HG03575 (cell line): ENCODE data around the gene C7orf57.
"Not testable (repeated sequence)": the region's sequence is repeated elsewhere in the genome, so short reads cannot be mapped to it uniquely, and the experiment has no call there.

ENCODE experiments used
- ATAC-seq: cut with Tn5 transposase; IDR thresholded peaks from one replicate; pipeline ENCODE4 v1.9.1; 2021; ENCODE audit not compliant: unreplicated experiment, insufficient number of reproducible peaks, low FRiP score; ENCODE audit errors: extremely low read depth

Gene C7orf57

DNA sequence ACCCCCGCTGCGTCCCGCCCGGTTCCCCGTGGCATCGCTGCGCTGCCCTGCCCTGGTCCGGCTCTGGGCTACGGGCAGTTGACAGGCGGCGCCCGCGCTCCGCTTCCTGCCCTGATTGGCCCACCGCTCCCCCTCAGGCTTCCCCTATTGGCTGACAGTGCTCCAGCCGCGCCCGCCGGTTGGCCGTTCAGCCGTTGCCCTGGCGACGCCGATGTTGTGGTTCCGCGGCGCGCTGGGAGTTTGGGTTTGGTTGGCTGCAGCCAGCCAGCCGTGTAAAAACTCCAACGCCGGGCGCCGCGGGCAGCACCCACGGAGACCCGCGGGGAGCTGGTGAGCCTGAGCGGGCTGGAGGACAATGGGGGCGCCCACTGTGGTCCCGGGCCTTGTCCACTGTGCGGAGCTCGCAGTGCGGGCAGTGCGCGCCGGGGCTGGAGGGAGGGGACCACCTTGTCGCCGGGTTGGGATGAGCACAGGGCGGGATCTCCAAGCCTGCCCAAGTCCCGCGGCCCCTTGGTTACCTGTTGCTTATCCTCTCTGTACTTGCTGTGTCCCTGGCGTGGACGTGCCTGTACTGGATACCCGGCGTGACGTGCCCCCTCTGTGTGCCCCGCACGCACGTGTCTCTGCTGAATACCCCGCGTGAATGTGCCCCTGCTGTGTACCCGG lies at the start of gene C7orf57:
Gene C7orf57, plus strand, starts transcription at position 243 of the 666 bp plus-strand sequence. CDS start 766 bp downstream, outside the sequence.
- peak; percentile 98 for ATAC-seq

DNA sequence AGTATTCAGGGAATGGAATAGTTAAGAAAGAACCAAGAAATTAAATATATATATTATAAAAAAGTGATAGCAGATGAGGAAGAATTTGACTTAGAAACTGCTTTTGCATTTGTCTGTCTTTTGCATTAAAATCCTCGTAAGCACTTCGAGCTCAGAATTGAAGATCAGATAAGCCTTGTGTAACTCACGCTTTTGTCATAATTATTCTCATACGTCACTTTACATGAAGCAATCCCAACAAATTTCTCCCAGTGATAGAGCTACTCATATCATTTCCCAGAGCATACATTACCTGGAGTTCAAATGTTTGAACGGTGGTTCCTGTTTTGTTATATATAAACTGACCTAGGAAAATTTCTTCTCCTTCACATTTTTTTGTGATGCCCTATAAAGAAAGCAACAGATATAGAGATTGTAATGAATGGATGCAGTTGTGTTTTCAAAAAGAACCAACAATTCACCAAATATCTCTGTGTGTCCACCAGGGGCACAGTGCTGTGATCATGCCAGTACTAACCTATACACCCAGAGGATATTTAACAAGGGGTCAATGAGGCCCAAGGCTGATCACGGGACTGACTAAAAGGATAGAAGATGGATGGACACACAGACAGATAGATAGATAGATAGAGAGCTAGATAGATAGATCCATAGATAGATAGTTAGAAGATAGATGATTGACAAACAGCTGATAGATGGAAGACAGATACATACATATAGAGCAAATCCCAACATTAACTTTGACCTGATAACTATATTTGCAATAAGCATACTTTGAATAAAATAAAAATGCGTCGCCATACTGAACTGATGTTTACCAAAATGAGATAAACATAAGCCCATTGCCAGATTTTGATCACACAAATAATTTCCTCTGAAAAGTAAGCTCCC lies 46.6 kb upstream of the C7orf57 start:
- ATAC-seq, result no peak

DNA sequence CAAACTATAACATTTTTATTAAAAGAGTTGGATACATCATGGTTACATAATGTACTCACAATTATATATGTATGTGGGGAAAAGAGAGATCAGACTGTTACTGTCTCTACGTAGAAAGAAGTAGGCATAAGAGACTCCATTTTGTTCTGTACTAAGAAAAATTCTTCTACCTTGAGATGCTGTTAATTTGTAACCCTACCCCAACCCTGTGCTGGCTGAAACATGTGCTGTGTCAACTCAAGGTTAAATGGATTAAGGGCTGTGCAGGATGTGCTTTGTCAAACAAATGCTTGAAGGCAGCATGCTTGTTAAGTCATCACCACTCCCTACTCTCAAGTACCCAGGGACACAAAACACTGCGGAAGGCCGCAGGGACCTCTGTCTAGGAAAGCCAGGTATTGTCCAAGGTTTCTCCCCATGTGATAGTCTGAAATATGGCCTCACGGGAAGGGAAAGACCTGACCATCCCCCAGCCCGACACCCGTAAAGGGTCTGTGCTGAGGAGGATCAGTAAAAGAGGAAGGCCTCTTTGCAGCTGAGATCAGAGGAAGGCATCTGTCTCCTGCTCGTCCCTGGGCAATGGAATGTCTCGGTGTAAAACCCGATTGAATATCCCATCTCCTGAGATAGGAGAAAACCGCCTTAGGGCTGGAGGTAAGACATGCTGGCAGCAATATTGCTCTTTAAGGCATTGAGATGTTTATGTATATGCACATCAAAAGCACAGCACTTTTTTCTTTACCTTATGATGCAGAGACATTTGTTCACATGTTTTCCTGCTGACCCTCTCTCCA lies 45.5 kb upstream of the C7orf57 start:
- ATAC-seq, result not testable (repeated sequence)

DNA sequence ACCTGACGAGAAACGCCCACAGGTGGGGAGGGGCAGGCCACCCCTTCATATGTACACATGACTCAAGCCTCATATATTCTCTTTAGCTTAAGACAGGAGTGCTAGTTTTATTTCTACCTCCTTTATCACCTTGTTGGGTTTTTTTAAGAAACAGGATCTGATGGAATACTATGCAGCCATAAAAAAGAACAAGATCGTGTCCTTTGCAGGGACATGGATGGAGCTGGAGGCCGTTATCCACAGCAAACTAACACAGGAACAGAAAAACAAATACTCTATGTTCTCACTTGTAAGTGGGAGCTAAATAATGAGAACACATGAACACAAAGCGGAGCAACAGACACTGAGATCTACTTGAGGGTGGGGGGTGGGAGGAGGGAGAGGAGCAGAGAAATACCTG lies 44.8 kb upstream of the C7orf57 start:
- ATAC-seq, result no peak

DNA sequence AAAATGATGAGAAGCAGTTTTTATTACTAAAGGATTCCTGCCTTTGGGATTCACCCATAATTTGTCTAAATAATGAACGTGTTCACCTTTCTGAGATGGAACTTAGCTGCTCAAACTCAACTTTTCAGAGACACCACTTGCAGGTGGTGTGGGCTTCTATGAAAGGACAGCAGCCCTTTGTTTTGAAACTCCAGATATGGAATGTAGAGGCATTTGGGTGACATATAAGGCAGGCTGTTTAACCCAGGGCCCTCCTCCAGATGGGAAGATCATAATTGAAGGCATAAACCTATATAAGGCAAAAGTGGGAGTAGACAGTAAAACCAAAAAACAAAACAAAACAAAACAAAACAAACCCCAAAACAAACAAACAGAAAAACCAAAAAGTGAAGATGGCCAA lies 44.1 kb upstream of the C7orf57 start:
- no peak for ATAC-seq

DNA sequence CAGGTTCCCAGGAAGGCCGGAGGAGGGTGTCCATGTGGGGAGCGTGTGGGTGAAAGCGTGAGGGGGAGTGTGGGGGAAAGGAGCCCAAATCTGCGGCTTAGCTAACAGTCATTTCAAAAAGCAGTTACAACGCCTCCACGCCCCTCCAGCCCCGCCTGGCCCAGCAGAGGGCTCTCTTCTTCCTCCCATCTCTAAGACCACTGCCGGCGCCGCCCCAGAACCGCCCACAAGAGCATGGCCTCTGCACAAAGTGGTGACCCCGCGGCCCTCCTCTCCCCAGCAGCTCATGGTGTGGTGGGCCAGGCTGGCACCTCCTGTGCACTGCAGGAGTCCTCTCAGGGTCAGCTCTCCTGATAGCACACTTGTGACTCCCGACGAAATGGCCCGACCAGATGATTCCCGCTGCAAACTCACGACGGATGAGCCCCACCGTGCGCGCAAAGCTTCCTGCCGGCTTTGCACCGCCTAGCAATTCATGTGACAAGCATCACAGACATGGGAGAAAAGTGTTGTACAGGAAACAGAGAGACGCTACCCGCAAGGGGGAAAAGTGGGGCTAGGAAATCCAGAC lies 43.5 kb upstream of the C7orf57 start:
- peak; percentile 77 for ATAC-seq

DNA sequence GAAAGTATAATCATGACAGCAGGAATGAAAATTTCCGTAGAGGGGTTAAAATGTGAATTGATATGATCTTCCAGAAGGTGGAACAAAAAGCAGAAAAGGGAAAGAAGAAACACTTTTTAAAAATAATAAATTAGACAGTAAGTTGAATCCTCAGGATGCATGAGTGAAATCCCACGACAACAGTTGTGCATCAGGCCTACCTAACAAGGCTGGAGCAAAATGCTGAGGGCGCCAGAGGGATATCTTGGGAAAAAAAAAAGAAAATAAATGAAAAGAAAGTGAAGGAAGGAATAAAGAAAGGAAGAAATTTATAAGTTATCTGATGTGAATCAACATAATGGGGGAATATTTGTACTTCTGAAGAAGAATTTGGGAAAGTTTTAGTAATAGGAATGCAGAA lies 42.9 kb upstream of the C7orf57 start:
- no peak for ATAC-seq

DNA sequence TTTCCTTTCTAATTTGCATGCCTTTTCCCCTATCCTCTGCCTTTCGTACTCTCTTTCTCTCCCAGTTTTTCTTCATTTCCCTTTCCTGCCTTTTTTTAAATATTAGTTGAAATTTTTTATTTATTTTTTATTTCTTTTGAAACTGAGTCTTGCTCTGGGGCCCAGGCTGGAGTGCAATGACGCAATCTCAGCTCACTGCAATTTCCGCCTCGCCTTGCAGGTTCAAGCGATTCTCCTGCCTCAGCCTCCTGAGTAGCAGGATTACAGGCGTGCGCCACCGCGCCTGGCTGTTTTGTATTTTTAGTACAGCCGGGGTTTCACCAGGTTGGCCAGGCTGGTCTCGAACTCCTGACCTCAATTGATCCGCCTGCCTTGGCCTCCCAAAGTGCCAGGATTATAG lies 35.9 kb upstream of the C7orf57 start:
- ATAC-seq, result no peak

DNA sequence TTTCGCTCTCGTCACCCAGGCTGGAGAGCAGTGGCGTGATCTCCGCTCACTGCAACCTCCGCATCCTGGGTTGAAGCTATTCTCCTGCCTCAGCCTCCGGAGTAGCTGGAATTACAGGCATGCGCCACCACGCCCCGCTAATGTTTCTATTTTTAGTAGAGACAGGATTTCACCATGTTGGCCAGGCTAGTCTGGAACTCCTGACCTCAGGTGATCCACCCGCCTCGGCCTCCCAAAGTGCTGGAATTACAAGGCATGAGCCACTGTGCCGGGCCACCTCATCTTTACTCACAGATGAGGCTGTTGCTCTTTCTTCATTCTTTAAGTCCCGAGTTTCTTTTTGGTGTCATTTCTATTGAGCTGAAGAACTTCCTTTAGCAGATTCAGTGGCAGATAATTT lies 35.2 kb upstream of the C7orf57 start:
- not testable (repeated sequence) for ATAC-seq

DNA sequence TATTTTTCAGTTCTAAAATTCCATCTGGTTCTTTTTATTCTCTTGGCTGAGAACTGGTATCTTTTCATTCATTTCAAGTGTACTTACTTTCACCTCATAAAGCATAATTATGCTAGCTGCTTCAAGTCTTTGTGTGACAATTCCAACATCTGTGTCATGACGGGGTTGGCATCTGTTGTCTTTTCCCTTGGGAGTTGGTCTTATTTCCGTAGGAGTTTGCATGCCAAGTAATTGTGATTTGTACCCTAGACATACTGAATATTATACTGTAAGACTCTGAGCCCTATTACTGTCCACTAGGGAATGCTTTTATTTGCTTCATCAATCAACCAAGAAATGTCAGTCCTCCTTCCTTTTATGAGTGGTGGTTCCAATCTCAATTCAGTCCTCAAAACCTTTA lies 31.3 kb upstream of the C7orf57 start:
- ATAC-seq, result no peak

DNA sequence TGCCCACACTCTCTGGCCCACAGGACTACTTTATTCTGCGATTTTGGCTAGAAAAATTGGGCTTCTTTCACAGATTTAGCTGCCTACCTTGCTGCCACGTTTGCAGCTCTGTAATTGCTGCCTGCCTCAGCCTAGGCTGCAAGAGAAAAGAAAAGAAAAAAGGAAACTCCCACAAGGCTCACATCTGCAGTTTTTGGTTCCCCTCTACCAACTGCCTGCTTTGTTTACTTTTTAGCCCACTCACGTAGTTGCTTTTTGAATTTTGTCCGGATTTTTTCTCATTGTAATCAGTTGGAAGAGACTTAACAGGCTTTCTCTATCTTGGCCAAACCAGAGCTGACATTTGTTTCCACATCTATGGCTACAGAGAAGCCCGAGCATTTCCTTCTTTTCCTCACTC lies 30.7 kb upstream of the C7orf57 start:
- no peak for ATAC-seq

DNA sequence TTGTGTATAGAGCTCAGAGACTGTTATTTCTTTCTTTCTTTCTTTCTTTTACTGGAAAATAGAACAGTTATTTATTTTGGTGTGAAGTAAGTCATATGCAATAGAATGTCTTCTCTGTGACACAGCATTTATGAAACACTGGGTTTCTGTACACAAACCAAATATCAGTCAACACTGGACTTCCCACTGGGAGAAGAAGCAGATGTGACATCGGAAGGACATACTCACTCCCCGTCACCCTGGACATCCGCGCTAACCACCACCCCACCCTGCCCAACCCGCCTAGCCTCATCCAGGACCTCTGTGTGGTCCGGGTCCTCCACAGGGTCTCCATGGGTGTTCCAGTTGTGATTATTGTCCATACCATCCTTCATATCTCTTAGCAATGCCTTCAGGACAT lies 28.5 kb upstream of the C7orf57 start:
- ATAC-seq, result no peak

DNA sequence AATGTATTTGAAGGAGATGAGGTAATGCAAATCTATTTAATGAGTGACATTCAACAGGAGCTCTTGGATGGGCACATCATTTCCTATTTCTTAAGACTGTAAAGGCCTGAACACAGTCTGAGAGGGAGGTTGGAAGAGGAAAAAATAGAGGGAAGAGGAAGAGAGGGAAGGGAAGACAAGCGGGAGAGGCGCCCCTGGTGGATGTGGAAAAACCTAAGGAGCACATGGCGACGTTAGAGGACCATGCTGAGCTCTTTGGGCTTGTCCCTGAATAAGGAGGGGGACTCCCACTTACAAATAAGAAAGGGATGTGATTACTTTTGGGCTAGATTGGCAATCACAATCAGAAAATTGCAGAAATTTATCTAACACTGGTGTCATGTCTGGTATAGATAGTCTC lies 26.1 kb upstream of the C7orf57 start:
- no peak for ATAC-seq

DNA sequence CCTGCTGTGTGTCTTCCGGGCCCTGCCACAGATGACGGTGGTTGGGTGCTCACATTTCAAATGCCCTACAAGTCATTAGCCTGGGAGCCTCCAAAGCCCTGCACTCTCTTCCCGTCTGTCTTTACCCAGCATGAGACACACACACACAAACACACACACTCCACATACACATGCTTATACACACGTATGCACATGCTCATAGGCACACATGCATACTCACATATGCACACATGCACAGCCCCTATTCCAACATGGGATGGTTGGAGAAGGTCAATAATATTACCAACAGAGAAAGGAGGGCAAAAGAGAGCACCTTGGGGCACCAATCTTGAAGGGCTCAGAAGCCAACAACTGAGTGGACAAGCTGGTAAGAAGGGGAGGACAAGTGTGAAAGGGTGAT lies 25.4 kb upstream of the C7orf57 start:
- no peak for ATAC-seq

DNA sequence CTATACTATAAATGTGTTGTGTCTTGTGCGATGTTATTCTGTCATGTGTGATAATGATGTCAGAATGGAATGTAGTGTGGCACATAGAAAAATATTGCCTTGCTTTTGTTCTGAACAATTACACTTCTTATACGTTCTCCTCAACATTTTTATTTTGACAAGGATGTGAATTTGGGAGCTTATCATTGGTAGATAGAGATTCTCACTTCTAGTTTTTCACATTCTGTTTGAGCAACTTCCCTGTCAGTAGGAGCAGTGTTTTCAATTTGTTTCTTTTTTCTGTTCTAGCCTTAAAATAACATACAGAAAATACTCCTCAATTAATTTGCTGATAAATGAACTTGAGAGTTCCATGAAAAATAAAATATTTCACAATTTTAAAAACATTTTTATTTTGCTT lies 24.0 kb upstream of the C7orf57 start:
- no peak for ATAC-seq

DNA sequence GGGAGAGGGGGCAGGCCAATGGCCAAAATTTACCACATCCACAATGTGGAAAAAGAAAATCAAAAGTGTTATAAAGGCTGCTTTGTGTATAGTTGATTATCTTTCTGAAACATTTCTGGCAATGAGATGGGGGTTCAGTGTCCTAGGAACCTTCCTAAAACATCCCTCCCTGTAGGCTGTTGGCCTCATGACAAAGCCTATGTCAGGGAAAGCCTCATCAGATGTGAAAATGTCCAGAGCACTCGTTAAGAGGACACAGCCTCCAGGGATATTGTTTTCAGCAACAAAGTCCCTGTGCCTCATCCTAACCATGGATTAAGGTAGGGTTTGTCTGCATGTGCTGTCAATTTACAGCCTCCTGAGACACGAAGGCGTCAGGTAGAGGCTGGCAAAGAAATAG lies 23.4 kb upstream of the C7orf57 start:
- no peak for ATAC-seq

DNA sequence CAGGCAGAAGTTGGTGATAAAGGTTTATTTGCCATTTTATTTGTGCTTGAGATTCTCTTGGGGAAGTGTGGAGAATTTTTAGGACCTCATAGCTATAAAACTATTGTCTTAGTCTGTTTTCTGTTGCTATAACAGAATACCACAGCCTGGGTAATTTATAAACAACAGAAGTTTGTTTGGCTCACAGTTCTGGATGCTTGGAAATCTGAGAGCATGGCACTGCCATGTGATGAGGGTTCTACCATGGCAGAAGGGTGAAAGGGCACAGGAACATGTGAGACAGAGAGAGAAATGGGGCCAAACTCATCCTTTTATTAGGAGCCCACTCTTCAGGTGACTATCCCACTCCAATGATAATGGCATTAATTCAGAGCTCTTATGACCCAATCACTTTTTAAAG lies 18.7 kb upstream of the C7orf57 start:
- no peak for ATAC-seq

DNA sequence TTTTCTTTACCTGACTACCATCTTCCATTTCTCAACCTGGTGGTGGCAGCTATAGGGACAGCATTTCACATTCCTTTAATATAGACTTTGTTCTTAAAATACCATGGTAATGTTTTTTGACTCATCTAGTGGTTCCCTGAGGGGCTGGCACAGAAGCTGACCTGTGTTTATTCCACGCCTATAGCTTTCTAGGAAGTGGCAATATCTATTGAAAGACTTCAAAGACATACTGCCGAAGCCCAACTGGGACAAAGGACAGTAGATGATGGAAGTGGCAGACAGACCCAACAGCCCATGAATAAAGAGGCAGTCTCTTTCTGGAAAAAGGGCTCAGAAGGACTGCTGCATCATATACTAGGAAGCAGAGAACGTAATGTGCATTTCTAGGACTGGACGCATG lies 17.7 kb upstream of the C7orf57 start:
- ATAC-seq, result no peak

DNA sequence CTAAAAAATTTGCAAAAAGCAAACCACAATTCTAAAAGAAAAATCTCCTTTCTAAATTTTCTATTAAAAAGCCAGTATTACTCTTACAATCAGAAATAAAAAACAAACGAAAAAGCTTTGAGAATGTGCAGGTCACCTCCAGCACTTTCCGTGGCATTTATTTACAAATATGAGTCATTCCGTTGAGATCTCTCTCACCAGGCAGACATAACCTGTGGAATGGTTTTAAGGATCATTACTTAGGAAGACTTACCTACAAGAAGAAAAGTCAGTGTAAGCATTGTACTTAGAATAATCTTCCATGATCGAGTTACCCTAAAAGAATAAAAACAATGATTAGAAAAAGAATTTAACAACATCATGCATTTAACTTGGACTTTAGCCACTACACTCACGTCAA lies 9.7 kb upstream of the C7orf57 start:
- ATAC-seq, result no peak
